Activated CD8-positive, alpha-beta memory T cell treated with anti-CD3 and anti-CD28 coated beads for 4 hours (primary cell): Measurements from ENCODE around the gene FBXO10.
"Not testable (repeated sequence)": the region's sequence is repeated elsewhere in the genome, so short reads cannot be mapped to it uniquely, and the experiment has no call there.

Source experiments
- DNase-seq, 2 donors: peaks; one replicate each; pipeline ENCODE4 v3.0.0-alpha.2; 2020; ENCODE audit warnings: low read depth in 2 of 2

The FBXO10 gene

DNA sequence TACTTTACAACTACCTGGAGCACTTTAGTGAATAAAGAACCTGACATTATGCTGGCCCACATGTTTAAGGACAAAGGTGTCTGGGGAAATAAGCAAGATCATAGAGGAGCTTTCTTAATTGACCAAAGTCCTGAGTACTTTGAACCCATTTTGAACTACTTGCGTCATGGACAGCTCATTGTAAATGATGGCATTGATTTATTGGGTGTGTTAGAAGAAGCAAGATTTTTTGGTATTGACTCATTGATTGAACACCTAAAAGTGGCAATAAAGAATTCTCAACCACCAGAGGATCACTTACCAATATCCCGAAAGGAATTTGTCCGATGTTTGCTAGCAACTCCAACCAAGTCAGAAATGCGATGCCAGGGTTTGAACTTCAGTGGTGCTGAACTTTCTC, 98.7 kb downstream of the FBXO10 start:
- DNase-seq: not testable (repeated sequence)

- DNase-seq: no peak
Measured at GRCh38 chr9:37476930-37477329, 99.2 kb downstream of the FBXO10 start.

DNA sequence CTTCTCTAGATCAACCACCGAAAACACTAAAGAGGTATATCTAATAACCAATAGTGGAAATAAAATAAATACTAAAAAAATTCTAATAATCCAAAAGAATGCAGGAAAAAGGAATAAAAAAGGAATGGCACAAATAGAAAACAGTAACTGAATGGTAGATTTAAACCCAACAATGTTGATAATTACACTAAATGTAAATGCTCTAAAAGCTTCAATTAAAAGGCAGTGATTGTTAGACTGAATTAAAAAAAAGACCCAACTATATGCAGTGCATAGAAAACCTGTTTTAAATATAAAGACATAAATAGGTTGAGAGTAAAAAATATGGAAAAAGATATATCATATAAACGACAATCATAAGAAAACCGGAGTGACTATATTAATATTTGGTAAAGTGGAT, 101.7 kb downstream of the FBXO10 start:
- no peak for DNase-seq

DNA sequence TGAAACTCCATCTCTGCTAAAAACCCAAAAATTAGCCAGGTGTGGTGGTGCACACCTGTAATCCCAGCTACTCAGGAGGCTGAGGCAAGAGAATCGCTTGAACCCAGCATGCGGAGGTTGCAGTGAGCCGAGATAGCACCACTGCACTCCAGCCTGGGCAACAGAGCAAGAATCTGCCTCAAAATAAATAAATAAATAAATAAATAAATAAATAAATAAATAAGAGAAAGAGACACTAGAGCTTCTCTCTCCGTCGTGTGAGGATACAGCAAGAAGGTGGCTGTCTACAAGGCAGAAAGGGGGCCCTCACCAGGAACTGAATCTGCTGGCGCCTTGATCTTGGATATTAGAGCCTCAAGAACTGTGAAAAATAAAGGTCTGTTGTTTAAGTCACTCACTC, 102.2 kb downstream of the FBXO10 start:
- DNase-seq: not testable (repeated sequence)

- no peak for DNase-seq
Measured at GRCh38 chr9:37471942-37472684, 104.1 kb downstream of the FBXO10 start.

DNA sequence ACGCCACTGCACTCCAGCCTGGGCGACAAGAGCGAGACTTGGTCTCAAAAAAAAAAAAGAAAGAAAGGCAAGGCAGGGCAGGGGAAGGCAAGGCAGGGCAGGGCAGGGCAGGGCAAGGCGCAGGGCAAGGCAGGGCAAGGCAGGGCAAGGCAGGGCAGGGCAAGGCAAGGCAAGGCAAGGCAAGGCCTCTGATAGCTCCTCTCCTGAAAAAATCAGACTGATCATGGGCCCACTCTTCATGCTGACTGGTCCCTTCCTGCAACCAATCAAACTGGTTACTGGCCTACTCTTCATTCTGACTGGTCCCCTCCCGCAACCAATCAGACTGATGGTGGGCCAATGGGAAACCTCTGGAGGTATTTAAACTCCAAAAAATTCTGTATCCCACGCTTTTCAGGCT, 107.6 kb downstream of the FBXO10 start:
- DNase-seq: no peak

GRCh38 chr9:37467530-37467929, 108.7 kb downstream of the FBXO10 start:
- DNase-seq: not testable (repeated sequence)

DNA sequence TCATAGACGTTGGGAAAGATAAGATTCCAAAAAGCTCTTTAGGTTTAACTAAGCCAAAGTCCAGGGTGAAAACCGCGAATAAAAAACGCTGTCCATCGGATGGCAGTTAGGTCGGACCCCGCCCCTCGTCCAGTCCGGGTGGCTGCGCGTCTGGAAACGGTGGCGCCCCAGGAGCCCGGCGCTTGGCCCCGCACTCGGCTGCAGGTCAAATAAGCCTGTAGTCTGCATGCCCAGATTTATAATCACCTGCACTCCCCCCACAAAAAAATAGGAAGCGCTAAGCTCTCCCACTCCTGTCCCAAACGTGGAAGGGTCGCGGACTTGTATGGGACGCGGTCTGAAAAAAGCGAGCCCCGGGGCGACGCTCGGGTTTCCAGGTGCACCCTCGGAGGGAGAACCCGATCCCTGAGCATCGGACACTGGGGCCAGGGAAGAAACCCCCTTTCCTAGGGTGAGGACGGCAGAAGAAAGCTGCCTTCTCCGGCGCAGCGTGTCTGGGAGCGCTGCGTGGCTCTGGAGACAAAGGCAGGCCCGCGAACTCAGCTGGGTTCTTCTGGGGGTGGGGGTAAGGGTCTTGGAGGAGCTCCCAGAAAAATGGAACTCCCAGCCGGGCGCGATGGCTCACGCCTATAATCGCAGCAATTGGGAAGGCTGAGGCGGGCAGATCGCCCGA, 110.0 kb downstream of the FBXO10 start:
- DNase-seq: no peak

GRCh38 chr9:37465249-37466036, 110.7 kb downstream of the FBXO10 start, which contains the start of gene ZBTB5:
TSS of gene ZBTB5 (minus strand) at chr9:37465450. CDS start at chr9:37442551, 22,899 bp downstream.
- peak; percentile 99 for DNase-seq

GRCh38 chr9:37464426-37465248, 111.5 kb downstream of the FBXO10 start:
- DNase-seq: peak; percentile 49 to 69

DNA sequence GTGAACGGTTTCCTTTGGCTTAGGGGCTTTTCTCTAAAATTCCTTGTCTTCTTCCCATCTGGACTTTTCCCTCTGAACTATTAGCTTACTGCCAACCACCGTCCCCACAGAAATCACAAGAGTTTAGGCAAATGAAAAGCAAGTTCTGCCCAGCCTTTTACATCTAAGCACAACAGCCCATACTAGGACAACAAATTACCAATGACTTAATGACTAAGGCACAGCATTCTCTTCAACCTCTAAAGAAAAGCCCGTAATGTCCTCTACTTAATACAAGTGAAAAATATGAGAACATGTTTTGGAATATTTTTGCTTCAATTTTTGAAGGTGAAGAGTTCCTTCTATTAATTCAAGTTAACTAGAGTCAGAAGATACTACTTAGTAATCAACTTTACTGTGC, 112.2 kb downstream of the FBXO10 start:
- DNase-seq: no peak
